H9 (cell line): Measurements from ENCODE around the gene MAST4. TPM values are rescaled to one million over a fixed set of nuclear protein-coding genes. Genes with fewer than 3 reads are reported as not detected.

Experiments used
- DNase-seq: peaks from one replicate; pipeline ENCODE4 v3.0.0-alpha.2; 2017
- H2AFZ ChIP-seq: one replicate; pipeline ENCODE4 v1.6.1; 2013; ENCODE audit warnings: mild to moderate bottlenecking, low read length, control low read depth, moderate library complexity
- H2AK5ac ChIP-seq: 2 replicates; pipeline ENCODE4 v1.6.1; 2013; ENCODE audit warnings: low read length, control low read depth, mixed read lengths; ENCODE audit not compliant: insufficient read length
- H2BK120ac ChIP-seq: one replicate; pipeline ENCODE4 v1.6.1; 2013; ENCODE audit warnings: low read depth, mild to moderate bottlenecking, low read length, control low read depth, inconsistent platforms; ENCODE audit not compliant: poor library complexity, severe bottlenecking
- H2BK12ac ChIP-seq: 2 replicates; pipeline ENCODE4 v1.6.1; 2013; ENCODE audit warnings: low read length, control low read depth, mixed read lengths, low read depth; ENCODE audit not compliant: insufficient read length
- H2BK15ac ChIP-seq: 2 replicates; pipeline ENCODE4 v1.6.1; 2013; ENCODE audit warnings: low read depth, low read length, control low read depth
- H2BK20ac ChIP-seq: one replicate; pipeline ENCODE4 v1.6.1; 2013; ENCODE audit warnings: low read depth, mild to moderate bottlenecking, low read length, control low read depth, inconsistent platforms; ENCODE audit not compliant: poor library complexity, severe bottlenecking
- H2BK5ac ChIP-seq: 2 replicates; pipeline ENCODE4 v1.6.1; 2013; ENCODE audit warnings: low read length, control low read depth, mixed read lengths; ENCODE audit not compliant: insufficient read length
- H3K14ac ChIP-seq: 2 replicates; pipeline ENCODE4 v1.6.1; 2013; ENCODE audit warnings: low read length, control low read depth; ENCODE audit not compliant: insufficient read depth
- H3K18ac ChIP-seq: 2 replicates; pipeline ENCODE4 v1.6.1; 2013; ENCODE audit warnings: low read depth, mild to moderate bottlenecking, mixed read lengths, low read length, control low read depth; ENCODE audit not compliant: insufficient read length
- H3K23ac ChIP-seq: 2 replicates; pipeline ENCODE4 v1.6.1; 2013; ENCODE audit warnings: low read length, control low read depth, mixed read lengths, low read depth; ENCODE audit not compliant: insufficient read length
- H3K23me2 ChIP-seq: 2 replicates; pipeline ENCODE4 v1.6.1; 2013; ENCODE audit warnings: low read depth, mild to moderate bottlenecking, mixed read lengths, low read length, control low read depth; ENCODE audit not compliant: insufficient read length, poor library complexity, severe bottlenecking
- H3K27ac ChIP-seq: 2 replicates; pipeline ENCODE4 v1.5.1; 2013; ENCODE audit warnings: low read length, control low read depth, mixed read lengths, low read depth; ENCODE audit not compliant: insufficient read length
- H3K27me3 ChIP-seq: 2 replicates; pipeline ENCODE4 v1.6.1; 2013; ENCODE audit warnings: low read length, control low read depth, inconsistent platforms; ENCODE audit not compliant: insufficient read depth
- H3K4ac ChIP-seq: 2 replicates; pipeline ENCODE4 v1.6.1; 2013; ENCODE audit warnings: low read depth, mild to moderate bottlenecking, control low read depth, inconsistent platforms, low read length, moderate library complexity
- H3K4me1 ChIP-seq: 2 replicates; pipeline ENCODE4 v1.6.1; 2013; ENCODE audit warnings: low read length, control low read depth, inconsistent platforms; ENCODE audit not compliant: insufficient read depth
- H3K4me2 ChIP-seq: 2 replicates; pipeline ENCODE4 v1.6.1; 2013; ENCODE audit warnings: low read length, control low read depth, mixed read lengths; ENCODE audit not compliant: insufficient read length, insufficient read depth
- H3K56ac ChIP-seq: 2 replicates; pipeline ENCODE4 v1.6.1; 2013; ENCODE audit warnings: low read depth, mild to moderate bottlenecking, mixed read lengths, low read length, control low read depth; ENCODE audit not compliant: insufficient read length
- H3K79me1 ChIP-seq: 2 replicates; pipeline ENCODE4 v1.6.1; 2013; ENCODE audit warnings: low read depth, mild to moderate bottlenecking, moderate library complexity, low read length, control low read depth, inconsistent platforms; ENCODE audit not compliant: insufficient read depth, poor library complexity, severe bottlenecking
- H3K79me2 ChIP-seq: 2 replicates; pipeline ENCODE4 v1.6.1; 2013; ENCODE audit warnings: low read length, control low read depth, inconsistent platforms; ENCODE audit not compliant: insufficient read depth
- H3K9ac ChIP-seq: 2 replicates; pipeline ENCODE4 v1.6.1; 2013; ENCODE audit warnings: low read length, control low read depth, mixed read lengths; ENCODE audit not compliant: insufficient read length; ENCODE audit errors: extremely low read depth
- H3K9me3 ChIP-seq: one replicate; pipeline ENCODE4 v1.6.1; 2013; ENCODE audit warnings: low read depth, low read length, inconsistent platforms; ENCODE audit not compliant: control insufficient read depth
- H3T11ph ChIP-seq: one replicate; pipeline ENCODE4 v1.6.1; 2013; ENCODE audit warnings: mild to moderate bottlenecking, low read length, control low read depth, inconsistent platforms
- H4K20me1 ChIP-seq: one replicate; pipeline ENCODE4 v1.6.1; 2013; ENCODE audit not compliant: control insufficient read depth, insufficient read length, insufficient read depth
- H4K5ac ChIP-seq: 2 replicates; pipeline ENCODE4 v1.6.1; 2013; ENCODE audit warnings: low read depth, mild to moderate bottlenecking, mixed read lengths, low read length, control low read depth; ENCODE audit not compliant: insufficient read length
- H4K8ac ChIP-seq: replicated peaks from 2 replicates; pipeline ENCODE4 v1.6.1; 2013; ENCODE audit warnings: low read length, control low read depth, mixed read lengths, low read depth; ENCODE audit not compliant: insufficient read length
- H4K91ac ChIP-seq: 2 replicates; pipeline ENCODE4 v1.6.1; 2013; ENCODE audit warnings: low read depth, mild to moderate bottlenecking, moderate library complexity, mixed read lengths, low read length, control low read depth; ENCODE audit not compliant: insufficient read length
- H3K27ac Mint-ChIP-seq, 3 experiments: 2 replicates in 2 of 3; 3 replicates in 1 of 3; pipeline ENCODE4 v1.8.0; 2020 to 2021; ENCODE audit warnings: mixed read lengths in 3 of 3, mild to moderate bottlenecking in 1 of 3, moderate library complexity in 1 of 3
- H3K27me3 Mint-ChIP-seq: 2 replicates; pipeline ENCODE4 v1.8.0; 2021; ENCODE audit warnings: low read depth, mild to moderate bottlenecking, moderate library complexity, mixed read lengths
- H3K36me3 Mint-ChIP-seq, 3 experiments: 2 replicates in 2 of 3; 3 replicates in 1 of 3; pipeline ENCODE4 v1.8.0; 2020 to 2021; ENCODE audit warnings: low read depth in 3 of 3, mixed read lengths in 3 of 3; ENCODE audit not compliant: insufficient read depth in 1 of 3
- H3K4me1 Mint-ChIP-seq, 2 experiments: 2 replicates each; pipeline ENCODE4 v1.8.0; 2020; ENCODE audit warnings: mixed read lengths in 2 of 2
- H3K4me3 Mint-ChIP-seq, 2 experiments: 2 replicates in 1 of 2; 3 replicates in 1 of 2; pipeline ENCODE4 v1.8.0; 2020 to 2021; ENCODE audit warnings: mild to moderate bottlenecking in 2 of 2, mixed read lengths in 2 of 2, moderate library complexity in 1 of 2
- H3K9me3 Mint-ChIP-seq, 2 experiments: 2 replicates in 1 of 2; 3 replicates in 1 of 2; pipeline ENCODE4 v1.8.0; 2020; ENCODE audit warnings: mild to moderate bottlenecking in 2 of 2, mixed read lengths in 2 of 2, moderate library complexity in 1 of 2
- WGBS: extraction: QIAGEN DNeasy Blood & Tissue Kit; methylation state at CpG from one replicate; pipeline ENCODE4 v1.1.7; 2013; ENCODE audit warnings: missing lambda C conversion rate, low lambda C conversion rate, mixed read lengths; ENCODE audit not compliant: insufficient read length; ENCODE audit errors: extremely low coverage; 5-methylcytosine and 5-hydroxymethylcytosine counted together
- total RNA-seq: library from RNA; stranded (reverse); gene quantifications from 2 replicates; pipeline ENCODE4 v1.2.1, GENCODE V29; 2021
- TF ChIP-seq, protein P1 (sequence below): fragments of 200-600 bp; sonication (generic); conservative IDR thresholded peaks from 3 replicates; pipeline ENCODE4 v1.8.0; 2021; ENCODE audit warnings: antibody characterized with exemption, mild to moderate bottlenecking

MAST4 gene
- total RNA-seq, 1 experiment from 2014 or later: 3.7 TPM

DNA sequence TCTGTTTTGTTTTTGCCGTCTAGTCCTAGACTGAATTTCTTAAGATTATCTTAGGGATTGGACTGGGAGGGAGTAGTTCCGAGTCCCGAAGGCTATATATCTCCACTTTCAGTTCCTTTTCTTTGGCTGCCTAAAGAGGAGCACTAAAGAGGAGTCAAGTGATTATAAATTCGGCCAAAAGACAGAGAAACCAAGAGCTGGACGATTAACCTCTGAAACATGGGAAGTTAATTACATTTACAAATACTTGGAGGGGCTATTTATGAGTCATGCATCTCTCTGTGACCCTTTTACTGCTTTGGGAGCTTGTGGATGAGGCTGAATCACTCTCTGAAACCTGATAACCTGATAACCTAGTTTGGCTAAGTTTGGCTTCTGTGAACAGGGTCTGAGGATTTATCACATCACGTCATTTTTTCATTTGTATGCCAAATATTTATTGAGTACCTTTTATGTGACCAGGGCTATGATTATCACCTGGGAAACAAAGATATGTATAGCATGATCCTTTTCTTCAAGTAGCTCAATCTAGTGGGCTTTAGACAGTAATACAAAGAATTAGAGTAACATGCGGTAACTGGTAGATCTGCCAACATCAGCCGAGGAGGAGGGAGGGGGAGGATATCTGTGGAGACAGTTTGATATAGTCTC lies 419.5 kb downstream of the MAST4 start:
- Histone ChIP-seq H2BK15ac (no peak overlapping the region), H3K18ac (no peak overlapping the region), H4K8ac (no peak overlapping the region), H3K4me2 (no peak overlapping the region), H2BK120ac (no peak overlapping the region), H2AFZ (no peak overlapping the region), H3K79me2 (no peaks in the 10 kb centered on the region), H3K27ac (no peak overlapping the region), H3K27me3 (no peaks in the 10 kb centered on the region), H4K20me1 (no peaks in the 10 kb centered on the region), H3K23me2 (no peaks in the 10 kb centered on the region), H2AK5ac (no peak overlapping the region), H3K56ac (no peak overlapping the region), H4K5ac (no peak overlapping the region), H3K4ac (no peak overlapping the region), H3T11ph (no peak overlapping the region), H3K14ac (no peak overlapping the region), H3K9me3 (no peaks in the 10 kb centered on the region), H2BK12ac (no peak overlapping the region), H2BK20ac (no peak overlapping the region), H4K91ac (no peak overlapping the region), H3K79me1 (peaks cover 3% of the 10 kb centered on the region), H2BK5ac (no peak overlapping the region), H3K23ac (no peak overlapping the region), H3K9ac (no peak overlapping the region), H3K4me1 (no peaks in the 10 kb centered on the region; the same call in 1 of the 2 replicates)
- Mint-ChIP-seq H3K27me3 (peaks cover 7% of the 10 kb centered on the region), H3K27ac (no peak overlapping the region), H3K4me1 (peaks cover 17 to 23% of the 10 kb centered on the region in 2 experiments), H3K9me3 (no peaks in the 10 kb centered on the region), H3K36me3 (no peaks in the 10 kb centered on the region), H3K4me3 (no peak overlapping the region)
- WGBS: no CpG with 5 or more reads among the region's 8 CpGs
- DNase-seq: no peak
- TF ChIP-seq, protein P1, sequence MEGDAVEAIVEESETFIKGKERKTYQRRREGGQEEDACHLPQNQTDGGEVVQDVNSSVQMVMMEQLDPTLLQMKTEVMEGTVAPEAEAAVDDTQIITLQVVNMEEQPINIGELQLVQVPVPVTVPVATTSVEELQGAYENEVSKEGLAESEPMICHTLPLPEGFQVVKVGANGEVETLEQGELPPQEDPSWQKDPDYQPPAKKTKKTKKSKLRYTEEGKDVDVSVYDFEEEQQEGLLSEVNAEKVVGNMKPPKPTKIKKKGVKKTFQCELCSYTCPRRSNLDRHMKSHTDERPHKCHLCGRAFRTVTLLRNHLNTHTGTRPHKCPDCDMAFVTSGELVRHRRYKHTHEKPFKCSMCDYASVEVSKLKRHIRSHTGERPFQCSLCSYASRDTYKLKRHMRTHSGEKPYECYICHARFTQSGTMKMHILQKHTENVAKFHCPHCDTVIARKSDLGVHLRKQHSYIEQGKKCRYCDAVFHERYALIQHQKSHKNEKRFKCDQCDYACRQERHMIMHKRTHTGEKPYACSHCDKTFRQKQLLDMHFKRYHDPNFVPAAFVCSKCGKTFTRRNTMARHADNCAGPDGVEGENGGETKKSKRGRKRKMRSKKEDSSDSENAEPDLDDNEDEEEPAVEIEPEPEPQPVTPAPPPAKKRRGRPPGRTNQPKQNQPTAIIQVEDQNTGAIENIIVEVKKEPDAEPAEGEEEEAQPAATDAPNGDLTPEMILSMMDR: no peak
